Stimulated activated CD4-positive, alpha-beta T cell treated with anti-CD3 and anti-CD28 coated beads, Interleukin-12 subunit alpha, Interleukin-12 subunit beta, amount 100 ng/mL, for 4 hours (primary cell): Measurements from ENCODE around the gene AUTS2.
"Not testable (repeated sequence)": the region's sequence is repeated elsewhere in the genome, so short reads cannot be mapped to it uniquely, and the experiment has no call there.

Source experiments
- DNase-seq: peaks from one replicate; pipeline ENCODE4 v3.0.0-alpha.2; 2020

AUTS2 gene

DNA sequence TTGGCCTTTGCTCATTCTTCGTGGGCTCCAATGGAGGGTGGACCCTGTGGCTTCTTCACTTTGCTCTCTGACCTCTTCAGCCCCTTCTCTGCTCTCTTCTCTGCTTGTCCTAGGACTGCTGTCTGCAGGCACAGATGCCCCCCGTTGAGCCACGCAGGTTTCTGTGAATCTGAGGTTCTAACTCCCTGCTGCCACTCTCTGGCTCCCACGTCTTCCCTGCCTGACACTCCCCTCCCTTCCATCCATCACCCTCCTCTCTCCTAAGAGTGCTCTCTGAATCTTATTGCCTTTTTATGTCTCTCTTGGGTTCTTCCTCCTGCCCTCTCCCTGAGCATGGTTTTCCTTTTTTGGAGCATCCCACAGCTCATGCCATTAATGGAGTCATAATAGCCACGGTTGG lies 1034.1 kb downstream of the AUTS2 start:
- no peak for DNase-seq

DNA sequence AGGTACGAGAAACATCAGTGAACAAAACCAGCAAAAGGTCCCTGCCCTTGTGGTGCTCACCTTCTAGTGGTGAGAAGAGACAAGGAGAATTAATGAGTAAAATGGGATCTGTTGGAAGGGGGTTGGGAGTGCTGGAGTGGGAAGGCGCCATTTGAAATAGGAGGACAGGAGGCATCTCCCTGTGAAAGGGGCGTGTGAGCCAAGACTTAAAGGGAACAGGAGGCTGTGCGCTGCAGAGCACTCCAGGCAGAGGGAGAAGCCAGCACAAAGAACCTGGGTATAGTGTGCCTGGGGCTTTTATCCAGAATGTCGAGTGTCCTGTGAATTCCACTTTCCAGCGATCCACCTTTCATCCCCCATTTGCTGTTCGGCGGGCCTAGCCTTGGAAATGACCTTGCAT lies 1035.8 kb downstream of the AUTS2 start:
- no peak for DNase-seq

DNA sequence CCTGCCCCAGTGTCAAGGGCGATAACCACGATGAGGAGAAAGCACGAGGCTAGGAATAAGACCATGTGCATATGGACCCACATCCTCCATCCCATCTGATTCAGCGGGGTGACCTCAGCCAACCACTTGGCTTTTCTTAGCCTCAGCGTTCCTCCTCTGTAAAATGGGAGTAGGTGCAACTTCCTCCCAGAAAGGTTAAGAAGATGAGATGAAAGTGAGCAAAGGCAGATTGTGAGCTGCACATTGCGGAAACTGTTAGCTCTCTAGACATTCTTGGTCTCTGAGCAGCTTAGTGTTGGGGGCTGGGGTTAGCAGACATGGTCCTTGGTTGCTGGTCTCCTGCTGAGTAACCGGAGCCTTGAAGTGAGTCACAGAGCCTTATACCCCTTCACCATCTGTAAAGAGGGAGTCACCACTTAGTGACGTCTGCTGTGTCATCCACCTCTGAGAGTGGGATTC lies 1036.4 kb downstream of the AUTS2 start:
- no peak for DNase-seq

DNA sequence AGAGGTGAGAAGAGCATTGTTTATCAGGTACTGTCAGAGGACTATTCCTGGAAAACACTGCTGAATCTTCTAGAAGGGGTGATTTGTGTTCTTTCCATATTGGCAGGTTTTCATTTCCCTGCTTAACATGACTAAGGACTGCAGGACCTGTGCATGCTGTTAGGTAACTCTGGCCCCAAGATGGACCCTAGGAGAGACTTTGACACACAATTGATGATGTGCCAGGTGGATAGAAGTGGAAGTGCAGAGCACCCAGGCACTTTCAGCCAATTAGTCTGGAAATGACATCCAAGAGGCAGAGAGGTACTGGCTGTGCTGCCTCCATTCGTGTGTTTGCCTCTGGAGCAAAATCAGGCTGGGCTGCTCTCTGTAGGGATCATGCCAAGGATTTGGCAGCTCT lies 1037.4 kb downstream of the AUTS2 start:
- DNase-seq, result no peak

DNA sequence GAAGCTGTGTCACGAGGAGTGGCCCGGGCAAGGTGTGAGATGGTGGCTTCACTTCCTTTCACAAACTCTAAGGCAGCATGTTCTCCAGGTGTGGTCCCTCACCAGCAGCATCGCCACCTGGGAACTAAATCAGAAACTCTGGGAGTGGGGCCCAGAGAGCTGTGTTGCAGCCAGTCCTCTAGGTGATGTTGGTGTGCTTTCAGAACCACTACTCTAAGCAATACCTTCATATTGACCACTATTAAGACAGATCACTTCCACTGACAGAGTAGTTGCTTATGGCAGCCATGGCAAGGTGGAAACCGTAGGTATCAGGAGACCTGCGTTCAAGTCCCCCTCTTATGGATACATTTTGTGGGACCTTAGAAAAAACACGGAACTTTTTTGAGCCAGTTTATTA lies 1037.9 kb downstream of the AUTS2 start:
- DNase-seq, result no peak

DNA sequence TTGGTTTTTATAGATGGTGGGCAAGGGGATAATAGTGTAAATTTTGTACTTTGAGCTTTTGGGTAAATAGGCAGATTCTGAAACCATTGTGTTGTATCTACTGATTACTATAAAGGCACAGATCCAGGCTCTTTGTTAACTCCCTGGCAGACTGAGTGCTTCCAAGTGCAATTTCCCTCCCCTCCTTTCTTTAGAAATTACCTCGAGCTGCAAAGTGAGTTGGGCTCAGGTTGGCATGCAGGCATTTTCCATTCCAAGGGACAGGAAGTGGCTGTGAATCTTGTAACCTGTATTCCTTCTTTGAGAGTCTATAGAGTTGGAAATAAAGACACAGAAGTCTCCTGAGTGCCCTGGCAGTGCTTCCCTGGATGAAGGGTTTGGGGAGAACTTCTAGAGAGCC lies 1039.5 kb downstream of the AUTS2 start:
- DNase-seq, result no peak

DNA sequence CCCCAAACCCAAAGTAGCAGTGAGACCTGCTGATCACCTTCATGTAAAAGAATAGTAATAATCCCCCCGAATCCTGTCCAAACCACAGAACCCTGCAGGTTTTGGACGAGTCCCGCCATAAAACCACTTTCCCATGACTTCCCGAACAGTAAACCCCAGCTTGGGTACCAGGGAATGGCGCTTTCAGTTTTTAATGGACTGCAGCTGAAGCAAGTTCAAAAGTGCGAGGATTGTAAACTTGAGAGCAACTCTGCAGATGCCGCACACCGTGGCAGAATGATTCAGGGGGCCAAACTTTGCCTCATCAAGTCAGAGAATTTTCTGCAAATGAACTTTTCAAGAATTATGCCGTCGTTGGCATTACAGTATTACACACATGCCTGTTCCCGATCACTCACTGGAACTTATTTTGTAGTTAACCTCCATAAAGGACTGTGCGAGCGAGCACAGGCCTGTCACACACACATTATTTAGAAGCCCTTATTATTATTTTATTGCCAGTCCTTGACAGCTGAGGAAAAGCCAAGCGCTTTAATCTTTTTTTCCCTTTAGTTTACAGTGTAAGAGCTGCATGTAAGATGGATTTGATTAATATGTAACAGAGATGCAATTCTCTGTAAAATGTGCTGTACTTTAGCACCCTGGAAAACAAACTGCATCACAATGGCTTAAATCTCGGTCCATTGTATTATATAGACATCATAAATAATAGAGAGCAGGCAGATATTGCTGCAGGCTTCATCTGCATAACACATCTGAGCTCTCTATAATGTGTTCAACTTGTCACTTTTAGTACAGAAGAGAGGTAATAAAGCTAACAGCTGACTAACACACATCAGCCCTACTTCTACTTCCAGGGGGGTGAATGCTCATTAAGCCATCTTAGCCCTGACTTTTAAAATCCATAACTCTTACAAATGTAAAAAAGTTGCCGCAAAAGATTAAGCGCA lies 1040.2 kb downstream of the AUTS2 start:
- no peak for DNase-seq

DNA sequence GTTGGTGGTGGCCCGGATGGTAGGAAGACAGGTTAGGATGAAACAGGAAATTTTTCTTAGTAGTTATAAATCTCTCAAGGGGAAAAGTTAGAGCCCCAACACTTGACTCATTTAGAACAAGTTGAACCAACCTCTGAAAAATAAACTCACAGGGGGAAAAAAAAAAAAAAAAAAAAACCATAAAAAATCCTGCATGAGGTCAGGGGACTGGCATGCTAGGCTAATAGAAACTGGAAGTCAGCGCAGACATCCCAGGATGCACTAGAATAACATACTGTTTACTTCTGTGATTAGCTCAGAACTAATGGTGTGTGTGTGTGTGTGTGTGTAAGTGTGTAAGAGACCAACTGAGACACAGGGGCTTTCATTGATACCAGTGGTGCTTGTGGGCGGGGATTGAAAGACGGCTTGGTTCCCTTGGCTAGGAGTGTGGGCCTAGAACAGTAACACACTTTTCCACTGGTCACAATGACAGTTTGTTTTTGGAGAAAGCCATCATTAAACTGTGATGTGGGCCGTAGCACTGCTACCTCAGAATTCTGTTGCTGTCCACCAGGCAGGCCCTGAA lies 1042.1 kb downstream of the AUTS2 start:
- no peak for DNase-seq

DNA sequence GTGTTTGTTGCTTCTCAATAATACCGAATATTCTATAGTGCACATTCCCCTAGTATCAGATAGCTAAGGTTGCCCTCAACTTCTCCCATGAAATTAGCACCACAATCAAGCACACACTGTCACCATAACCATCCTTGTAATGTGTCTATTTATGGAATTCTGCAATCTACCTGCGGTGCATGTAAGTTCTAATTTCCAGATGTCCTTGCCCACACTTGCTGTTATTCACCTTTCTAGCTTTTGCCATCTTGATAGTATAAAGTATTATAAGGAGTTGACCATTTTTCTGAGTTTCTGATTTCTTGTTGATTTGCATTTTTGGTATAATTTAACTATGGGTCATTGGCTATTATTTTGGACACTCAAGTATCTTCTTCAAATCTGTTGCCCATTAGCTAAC lies 1043.6 kb downstream of the AUTS2 start:
- no peak for DNase-seq

DNA sequence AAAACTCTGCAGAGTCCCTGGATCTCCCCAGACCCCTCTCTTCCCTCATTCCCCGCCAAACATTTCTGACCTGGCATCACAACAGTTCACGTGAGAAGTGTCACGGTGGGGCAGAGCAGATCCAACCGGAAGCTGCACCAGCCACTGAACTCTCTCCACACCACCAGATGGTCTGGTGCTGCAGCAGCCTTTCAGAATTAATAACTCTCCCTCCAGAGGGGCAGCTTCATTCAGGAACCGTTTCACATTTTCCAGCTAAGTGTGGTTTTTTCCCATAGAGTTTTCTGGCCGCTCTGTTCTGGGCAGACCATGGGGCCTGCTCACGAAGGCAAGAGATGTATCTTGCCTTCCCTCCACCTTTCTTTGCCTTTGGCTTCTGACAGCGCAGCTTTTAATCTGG lies 1047.0 kb downstream of the AUTS2 start:
- no peak for DNase-seq

DNA sequence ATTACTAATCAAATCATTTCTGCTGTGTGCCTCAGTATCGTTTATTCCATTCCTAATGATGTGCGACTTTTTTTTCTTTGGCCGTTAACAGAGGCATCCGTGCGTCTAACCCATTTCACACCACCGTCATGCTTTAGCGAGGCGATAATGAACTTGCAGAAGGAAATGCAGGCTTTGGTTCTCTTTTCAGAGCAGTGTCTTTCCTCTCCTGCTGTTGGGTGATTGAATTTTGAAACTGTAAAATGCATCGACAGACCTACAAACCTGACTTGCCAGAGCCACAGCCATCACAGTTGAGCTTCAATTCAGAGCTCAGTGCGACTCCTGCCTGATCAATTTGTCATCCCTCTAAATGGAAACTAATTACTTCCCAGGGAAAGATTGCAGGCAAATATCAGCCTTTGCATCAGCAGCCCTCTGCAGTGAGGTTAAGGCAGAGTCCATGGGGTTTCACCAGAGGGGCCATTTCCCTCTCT lies 1047.6 kb downstream of the AUTS2 start:
- no peak for DNase-seq

DNA sequence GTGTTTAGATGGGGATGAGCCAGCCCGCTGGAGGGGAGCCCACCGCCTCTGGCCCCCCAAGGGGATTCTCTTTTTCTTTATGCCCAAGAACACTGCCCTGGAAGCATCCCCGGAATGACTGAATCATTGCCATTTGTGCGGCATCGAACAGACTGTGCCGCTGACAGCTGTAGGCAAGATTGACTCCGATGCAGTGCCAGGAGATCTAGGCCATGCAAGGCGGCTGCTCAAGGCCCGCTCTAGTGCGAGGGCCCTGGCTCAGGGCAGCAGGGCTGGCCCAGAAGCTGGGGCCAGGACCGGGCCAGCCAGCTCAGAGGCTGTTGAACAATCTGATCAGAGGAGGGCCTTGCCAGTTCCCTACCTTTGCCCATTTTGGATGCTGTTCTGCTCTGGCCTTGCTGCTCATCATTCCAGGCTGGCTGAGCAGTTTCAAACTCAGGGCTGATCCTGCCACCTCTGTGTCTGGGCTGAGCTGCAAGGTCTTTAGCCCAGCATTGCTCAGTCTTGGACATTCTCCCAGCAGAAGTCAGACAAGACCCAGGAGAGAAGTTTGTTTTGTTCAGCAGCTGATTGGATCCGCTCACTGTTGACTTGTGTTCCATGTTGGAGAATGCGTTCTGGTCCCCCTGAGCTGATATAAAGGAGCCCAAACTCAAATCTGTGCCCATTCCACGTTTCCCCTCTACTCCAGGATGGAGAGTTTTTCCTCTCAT lies 1048.4 kb downstream of the AUTS2 start:
- DNase-seq, result no peak

DNA sequence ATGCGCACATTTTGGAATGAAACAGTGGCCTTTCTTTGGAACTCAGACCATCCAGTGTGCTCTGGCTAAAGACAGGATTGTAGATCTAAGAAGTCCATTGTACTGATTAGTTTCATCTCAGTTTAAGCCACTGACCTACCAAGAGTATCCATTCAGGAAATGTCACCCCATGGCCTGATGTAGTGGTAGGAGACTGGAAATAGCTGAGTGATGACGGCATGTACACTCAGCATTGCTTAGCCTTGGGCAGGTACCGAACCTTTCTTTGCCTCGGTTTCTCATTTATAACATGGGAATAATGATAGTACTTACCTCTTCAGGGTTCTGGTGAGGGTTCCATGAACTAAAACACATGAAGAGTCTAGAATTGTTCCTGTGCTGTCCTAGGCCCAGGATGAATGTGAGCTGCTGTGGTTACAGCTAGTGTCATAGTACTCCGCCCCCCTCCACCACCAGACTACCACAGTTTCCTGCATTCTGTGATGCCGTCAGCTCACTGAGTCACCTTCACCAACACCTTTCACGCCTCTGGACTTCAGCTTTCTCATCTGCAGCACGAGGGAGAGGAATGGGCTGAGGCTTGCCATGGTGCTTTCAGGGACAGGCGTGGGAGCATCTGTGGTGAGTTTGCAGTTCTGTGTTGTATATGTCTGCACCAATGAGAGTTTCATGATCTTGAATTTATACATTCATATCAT lies 1049.7 kb downstream of the AUTS2 start:
- peak; percentile 49 for DNase-seq

DNA sequence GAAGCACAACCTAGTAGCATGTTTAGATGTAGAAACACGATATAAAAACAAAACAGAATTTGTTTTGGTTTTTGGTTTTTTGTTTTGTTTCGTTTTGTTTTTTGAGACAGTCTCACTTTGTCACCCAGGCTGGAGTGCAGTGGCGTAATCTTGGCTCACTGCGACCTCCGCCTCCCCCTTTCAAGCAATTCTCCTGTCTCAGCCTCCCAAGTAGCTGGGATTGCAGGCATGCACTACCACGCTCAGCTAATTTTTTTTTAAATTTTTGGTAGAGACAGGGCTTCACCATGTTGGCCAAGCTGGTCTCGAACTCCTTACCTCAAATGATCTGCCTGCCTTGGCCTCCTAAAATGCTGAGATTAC lies 1050.2 kb downstream of the AUTS2 start:
- not testable (repeated sequence) for DNase-seq

DNA sequence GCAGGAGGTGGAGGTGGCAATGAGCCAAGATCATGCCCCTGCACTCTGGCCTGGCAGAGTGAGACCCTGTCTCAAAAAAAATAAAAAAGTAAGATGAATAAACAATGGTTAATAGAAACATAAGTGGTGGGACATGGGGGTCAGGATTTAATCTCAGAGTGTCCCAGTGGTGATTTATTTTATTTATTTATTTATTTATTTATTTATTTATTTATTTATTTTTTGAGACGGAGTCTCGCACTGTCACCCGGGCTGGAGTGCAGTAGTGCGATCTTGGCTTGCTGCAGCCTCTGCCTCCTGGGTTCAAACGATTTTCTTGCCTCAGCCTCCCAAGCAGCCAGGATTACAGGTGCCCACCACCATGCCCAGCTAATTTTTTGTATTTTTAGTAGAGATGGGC lies 1051.0 kb downstream of the AUTS2 start:
- DNase-seq, result no peak

DNA sequence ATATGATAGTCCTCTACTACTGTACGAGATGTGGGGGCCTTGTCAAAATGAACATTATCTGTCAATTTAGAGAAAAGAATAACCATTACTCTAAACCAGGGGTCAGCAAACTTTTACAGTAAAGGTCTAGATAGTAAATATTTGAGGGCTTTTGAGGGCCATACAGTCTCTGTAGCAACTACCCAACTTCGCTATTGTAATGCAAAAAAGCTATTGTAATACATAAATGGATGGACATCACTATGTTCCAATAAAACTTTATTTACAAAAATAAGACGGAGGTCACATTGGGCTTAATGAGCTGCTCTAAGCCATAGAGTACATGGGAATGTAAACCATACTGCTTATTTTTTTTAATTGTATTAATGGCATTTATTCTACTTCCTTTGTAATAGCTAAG lies 1055.9 kb downstream of the AUTS2 start:
- DNase-seq, result no peak

DNA sequence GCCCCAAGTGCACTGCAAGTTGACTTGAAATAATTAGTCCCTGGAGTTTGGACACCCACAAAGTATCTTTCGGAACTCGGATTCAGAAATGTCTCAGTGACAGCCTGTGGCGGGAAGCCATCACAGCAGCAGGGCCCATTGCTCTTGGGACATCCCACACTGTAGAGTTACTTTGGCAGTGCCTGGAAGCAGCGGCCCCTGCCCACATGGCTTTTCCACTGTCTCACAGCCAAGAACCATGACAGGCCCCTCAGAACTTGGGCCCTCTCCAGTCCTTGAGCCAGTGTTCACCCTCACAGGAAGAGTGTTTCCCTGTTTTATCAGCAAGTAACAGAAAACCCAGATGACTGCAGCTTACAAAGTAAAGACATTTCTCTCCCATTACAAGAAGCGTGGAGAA lies 1056.7 kb downstream of the AUTS2 start:
- DNase-seq, result no peak

DNA sequence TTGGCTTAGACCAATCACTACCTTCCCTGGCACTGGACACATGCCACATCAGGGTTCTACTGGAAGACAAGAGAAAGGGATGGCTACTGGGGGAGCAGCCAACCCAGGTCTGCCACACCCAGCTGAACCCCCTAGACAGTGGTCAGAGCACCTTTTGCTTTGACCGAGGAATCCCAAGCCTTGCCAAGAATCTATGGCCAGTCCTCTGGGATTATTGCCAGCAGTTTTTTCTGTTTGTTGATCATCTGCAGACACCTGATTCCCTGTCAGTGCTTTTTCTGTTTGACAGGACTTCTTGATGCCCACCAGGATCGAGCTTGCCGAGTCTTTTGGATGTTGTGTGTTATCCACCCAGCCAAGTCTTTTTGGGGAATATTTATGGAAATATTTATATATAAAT lies 1057.4 kb downstream of the AUTS2 start:
- DNase-seq, result no peak

DNA sequence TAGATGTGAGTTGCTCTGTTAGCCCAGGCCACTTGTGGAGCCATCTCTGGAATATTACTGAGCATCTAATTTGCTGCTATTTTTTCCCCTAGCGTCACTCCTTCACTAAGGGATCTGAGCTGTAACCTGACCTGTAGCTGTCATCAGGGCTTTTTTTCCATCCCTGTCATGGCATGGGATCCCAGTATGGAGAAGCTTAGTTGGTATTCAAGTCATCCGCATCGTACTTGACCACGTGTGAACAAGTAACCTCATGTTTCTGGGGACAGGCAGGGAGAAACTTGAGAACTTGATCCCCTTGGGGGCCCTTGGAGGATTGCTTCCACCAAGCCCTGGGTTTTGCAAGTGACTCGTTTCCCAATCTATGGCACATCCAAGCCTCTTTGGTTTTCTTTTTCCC lies 1059.3 kb downstream of the AUTS2 start:
- DNase-seq, result no peak

DNA sequence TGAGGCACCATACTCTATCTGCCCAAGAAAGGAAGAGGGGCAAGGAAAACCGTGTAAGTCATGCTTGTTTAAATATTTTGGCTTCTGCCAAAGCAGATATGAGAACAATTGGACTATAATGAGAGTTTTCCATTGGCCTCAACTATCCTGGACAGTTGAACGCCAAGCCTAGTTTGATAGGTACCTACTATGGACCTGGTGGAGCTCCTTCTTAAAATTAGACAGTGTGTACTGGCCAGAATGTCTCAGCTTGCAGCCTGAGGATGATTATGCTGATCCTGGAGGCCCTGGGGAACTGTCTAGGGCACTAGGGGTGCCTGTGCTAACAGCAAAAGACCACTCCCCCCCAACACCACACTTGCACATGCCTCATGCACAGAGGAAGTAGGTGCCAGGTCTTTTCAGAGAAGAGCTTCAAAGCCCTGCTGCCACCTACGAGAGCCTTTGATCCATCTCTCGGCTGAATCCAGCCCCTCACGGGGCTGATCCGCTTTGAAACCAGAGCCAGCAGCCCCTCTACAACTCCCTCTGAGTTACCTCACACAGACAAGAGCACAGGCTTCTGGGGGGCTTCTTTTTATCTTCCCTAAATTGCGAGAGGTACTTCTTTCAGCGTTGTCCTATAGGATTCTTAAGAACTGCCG lies 1059.8 kb downstream of the AUTS2 start:
- DNase-seq, result no peak

DNA sequence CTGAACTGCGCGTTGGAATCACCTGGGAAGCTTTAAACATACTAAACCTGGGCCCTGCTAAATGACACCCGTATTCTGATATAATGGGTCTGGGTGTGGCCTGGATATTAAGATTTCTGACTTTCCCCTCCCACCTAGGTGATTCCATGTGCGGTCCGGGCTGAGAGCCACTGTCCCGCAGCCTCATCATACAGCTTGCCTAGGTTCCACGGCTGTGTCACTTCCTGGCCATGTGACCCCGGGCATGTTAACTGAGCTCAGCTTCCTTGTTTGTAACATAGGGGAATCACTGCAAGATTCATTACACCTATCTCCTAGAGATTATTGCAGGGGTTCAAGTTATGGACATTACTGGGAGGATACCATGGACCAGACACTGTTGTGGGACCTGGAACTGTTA lies 1061.0 kb downstream of the AUTS2 start:
- DNase-seq, result no peak

DNA sequence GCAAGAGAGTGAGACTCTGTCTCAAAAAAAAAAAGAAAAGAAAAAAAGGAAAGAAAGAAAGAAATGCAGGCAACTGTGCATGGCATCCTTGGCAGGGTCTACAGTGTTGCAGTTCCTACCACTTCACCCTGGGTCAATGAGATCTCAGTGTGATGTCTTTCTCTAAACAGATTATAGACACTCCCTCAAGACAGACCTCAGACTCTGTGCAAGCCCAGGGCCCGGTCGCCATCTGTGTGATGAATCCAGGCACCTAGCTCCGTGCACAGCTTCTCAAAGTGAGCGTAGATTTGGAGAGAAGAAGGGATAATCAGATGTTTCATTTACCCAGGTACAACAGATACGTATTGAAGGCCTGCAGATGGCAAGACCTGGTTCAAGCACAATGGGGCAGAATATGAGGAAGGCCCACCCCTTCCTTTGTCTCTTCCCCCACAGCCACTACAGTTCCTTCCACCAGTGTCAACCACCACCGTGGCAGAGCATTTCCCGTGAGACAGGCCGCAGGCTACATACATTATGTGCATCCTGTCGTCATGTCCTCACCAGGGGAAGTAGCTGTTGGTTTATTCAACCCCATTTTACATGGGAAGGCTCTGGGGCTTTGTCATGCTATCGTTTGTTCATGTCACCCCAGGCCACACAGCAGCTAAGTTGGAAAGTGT lies 1062.0 kb downstream of the AUTS2 start:
- no peak for DNase-seq
